Smooth muscle cell (in vitro differentiated cells): ENCODE measurements around the gene CINP. TPM values are rescaled to one million over a fixed set of nuclear protein-coding genes. Genes with fewer than 3 reads are reported as not detected.

ENCODE experiments used
- DNase-seq: peaks from one replicate; lab custom pipeline; 2025; ENCODE audit not compliant: unreplicated experiment; lab: John Stamatoyannopoulos, UW
- H2AFZ ChIP-seq: fragments of 200-600 bp; sonication (generic); 2 replicates; pipeline ENCODE4 v1.6.0; 2016; ENCODE audit warnings: antibody characterized with exemption, low read depth, mild to moderate bottlenecking
- H3F3A ChIP-seq: fragments of 200-600 bp; sonication (generic); 2 replicates; pipeline ENCODE4 v1.6.0; 2017; ENCODE audit warnings: antibody characterized with exemption, low read depth
- H3K27ac ChIP-seq: fragments of 200-600 bp; sonication (generic); 2 replicates; pipeline ENCODE4 v1.5.1; 2016; ENCODE audit warnings: low read depth, mild to moderate bottlenecking
- H3K27me3 ChIP-seq: fragments of 200-600 bp; sonication (generic); 2 replicates; pipeline ENCODE4 v1.6.1; 2016; ENCODE audit warnings: low read depth, mild to moderate bottlenecking
- H3K36me3 ChIP-seq: fragments of 200-600 bp; sonication (generic); 2 replicates; pipeline ENCODE4 v1.5.1; 2016; ENCODE audit warnings: low read depth
- H3K4me1 ChIP-seq: fragments of 200-600 bp; sonication (generic); 2 replicates; pipeline ENCODE4 v1.5.1; 2016; ENCODE audit warnings: low read depth
- H3K4me2 ChIP-seq: fragments of 200-600 bp; sonication (generic); 2 replicates; pipeline ENCODE4 v1.6.0; 2016; ENCODE audit warnings: mild to moderate bottlenecking
- H3K4me3 ChIP-seq: fragments of 200-600 bp; sonication (generic); 2 replicates; pipeline ENCODE4 v1.5.1; 2016; ENCODE audit warnings: mild to moderate bottlenecking
- H3K79me2 ChIP-seq: fragments of 200-600 bp; sonication (generic); 2 replicates; pipeline ENCODE4 v1.6.0; 2016; ENCODE audit warnings: low read depth, mild to moderate bottlenecking
- H3K9ac ChIP-seq: fragments of 200-600 bp; sonication (generic); 2 replicates; pipeline ENCODE4 v1.6.0; 2016; ENCODE audit warnings: low read depth
- H3K9me3 ChIP-seq: fragments of 200-600 bp; sonication (generic); replicated peaks from 2 replicates; pipeline ENCODE4 v1.5.1; 2016; ENCODE audit warnings: low read depth
- H4K20me1 ChIP-seq: fragments of 200-600 bp; sonication (generic); 2 replicates; pipeline ENCODE4 v1.6.0; 2016; ENCODE audit warnings: low read depth
- WGBS: methylation state at CpG from one replicate; pipeline ENCODE4 v1.1.7; 2016; ENCODE audit warnings: low lambda C conversion rate; 5-methylcytosine and 5-hydroxymethylcytosine counted together
- polyA plus RNA-seq: library from polyadenylated mRNA; unstranded; fragments of >200 nt; fragmentation: Nextera tagmentation; extraction: Ambion mirVana; gene quantifications from 2 replicates; pipeline ENCODE4 v1.2.1, GENCODE V29; 2016
- total RNA-seq: library from RNA; depleted of rRNA; stranded (reverse); fragments of >200 nt; gene quantifications from 2 replicates; pipeline ENCODE4 v1.2.3, GENCODE V29; 2014
- TF ChIP-seq, protein P1 (sequence below): fragments of 200-600 bp; sonication (generic); IDR thresholded peaks from 2 replicates; pipeline ENCODE4 v1.5.1; 2017; ENCODE audit warnings: borderline replicate concordance, mild to moderate bottlenecking, antibody characterized with exemption; ENCODE audit not compliant: insufficient read depth, poor library complexity, severe bottlenecking

CINP gene
- total and polyA plus RNA-seq, 2 experiments from 2014 or later: 36.5 to 43.6 TPM

DNA sequence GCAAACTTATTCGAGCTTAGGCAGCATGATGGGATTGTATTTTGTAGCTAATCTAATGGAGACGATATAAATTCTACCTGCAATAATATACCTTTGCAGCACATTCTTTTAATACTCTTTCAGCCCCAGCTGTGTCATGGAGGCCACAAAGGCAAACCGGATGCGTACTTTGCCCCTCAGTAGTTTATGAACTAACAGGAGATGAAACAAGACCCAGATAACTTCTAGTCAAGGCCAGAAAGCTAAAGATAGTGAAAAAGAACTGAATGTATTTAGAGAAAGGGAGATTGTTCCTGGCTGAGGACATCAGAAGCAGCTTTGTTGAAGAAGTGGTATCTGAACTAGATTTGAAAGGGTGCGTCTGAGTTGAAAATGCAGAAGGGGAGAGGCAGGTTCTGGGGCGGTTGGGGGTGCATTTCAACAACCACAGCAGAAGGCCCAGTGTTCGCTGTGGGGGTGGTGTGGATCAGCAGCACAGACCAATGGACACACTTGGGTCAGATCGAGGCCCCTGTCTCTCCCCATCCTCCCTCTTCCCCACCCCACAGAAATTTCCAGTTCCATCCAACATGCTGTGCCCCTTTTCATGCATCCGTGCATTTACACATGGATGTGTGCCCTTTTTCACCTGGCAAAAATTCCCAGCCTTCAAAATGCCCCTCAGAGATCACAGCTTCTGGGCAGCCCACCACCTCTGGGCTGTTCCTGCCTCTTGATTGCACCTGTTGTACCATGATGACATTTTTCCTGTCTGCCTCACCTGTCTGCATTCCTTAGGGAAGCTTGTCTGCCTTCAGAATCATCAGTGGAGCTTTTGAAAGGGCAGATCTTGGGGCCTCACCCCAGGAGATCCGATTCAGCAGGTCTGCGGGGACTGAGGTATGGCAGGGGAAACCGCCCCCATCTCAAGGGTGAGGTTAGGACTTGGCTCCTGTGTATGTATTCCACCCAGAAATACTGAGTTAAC, 41.0 kb downstream of the CINP start:
- H3K9me3 ChIP-seq: no peaks in the 10 kb centered on the region
- H3K4me2 ChIP-seq: no peak overlapping the region
- peaks cover 8% of the 10 kb centered on the region for H3K4me1 ChIP-seq
- WGBS: 93% methylated on average over 12 of the region's 12 CpGs
- H2AFZ ChIP-seq: no peak overlapping the region
- H3K27me3 ChIP-seq: no peaks in the 10 kb centered on the region
- H3K4me3 ChIP-seq: no peak overlapping the region
- peaks cover 4% of the 10 kb centered on the region for H3K79me2 ChIP-seq
- H3K36me3 ChIP-seq: no peaks in the 10 kb centered on the region
- no peak overlapping the region for H3K27ac ChIP-seq
- no peak overlapping the region for H3K9ac ChIP-seq
- no peak for DNase-seq
- H3F3A ChIP-seq: no peaks in the 10 kb centered on the region
- H4K20me1 ChIP-seq: no peaks in the 10 kb centered on the region
- TF ChIP-seq, protein P1, sequence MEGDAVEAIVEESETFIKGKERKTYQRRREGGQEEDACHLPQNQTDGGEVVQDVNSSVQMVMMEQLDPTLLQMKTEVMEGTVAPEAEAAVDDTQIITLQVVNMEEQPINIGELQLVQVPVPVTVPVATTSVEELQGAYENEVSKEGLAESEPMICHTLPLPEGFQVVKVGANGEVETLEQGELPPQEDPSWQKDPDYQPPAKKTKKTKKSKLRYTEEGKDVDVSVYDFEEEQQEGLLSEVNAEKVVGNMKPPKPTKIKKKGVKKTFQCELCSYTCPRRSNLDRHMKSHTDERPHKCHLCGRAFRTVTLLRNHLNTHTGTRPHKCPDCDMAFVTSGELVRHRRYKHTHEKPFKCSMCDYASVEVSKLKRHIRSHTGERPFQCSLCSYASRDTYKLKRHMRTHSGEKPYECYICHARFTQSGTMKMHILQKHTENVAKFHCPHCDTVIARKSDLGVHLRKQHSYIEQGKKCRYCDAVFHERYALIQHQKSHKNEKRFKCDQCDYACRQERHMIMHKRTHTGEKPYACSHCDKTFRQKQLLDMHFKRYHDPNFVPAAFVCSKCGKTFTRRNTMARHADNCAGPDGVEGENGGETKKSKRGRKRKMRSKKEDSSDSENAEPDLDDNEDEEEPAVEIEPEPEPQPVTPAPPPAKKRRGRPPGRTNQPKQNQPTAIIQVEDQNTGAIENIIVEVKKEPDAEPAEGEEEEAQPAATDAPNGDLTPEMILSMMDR: no peak

GRCh38 chr14:102320671-102321455, 41.8 kb downstream of the CINP start:
- H3K9ac ChIP-seq: peak overlapping the region; percentile 93
- TF ChIP-seq, protein P1: no peak
- peak overlapping the region; percentile 73 for H2AFZ ChIP-seq

GRCh38 chr14:102320033-102320660, 42.5 kb downstream of the CINP start:
- Histone ChIP-seq H3K9ac (peak overlapping the region; percentile 93), H4K20me1 (no peaks in the 10 kb centered on the region), H3K27me3 (no peaks in the 10 kb centered on the region), H3K4me3 (peak overlapping the region; percentile 88), H3K79me2 (peaks cover 4% of the 10 kb centered on the region), H2AFZ (peak overlapping the region; percentile 73), H3K9me3 (no peaks in the 10 kb centered on the region), H3K4me2 (peak overlapping the region; percentile 88), H3K36me3 (no peaks in the 10 kb centered on the region), H3K4me1 (peaks cover 17% of the 10 kb centered on the region), H3K27ac (peak overlapping the region; percentile 54), H3F3A (peaks cover 7% of the 10 kb centered on the region)
- no peak for DNase-seq
- TF ChIP-seq, protein P1: no peak
- 14% methylated on average over 23 of the region's 30 CpGs for WGBS

More at GRCh38 chr14:102320671-102321455, 41.8 kb downstream of the CINP start:
- Histone ChIP-seq H3F3A (peaks cover 7% of the 10 kb centered on the region), H3K4me3 (peak overlapping the region; percentile 88), H3K4me1 (peaks cover 16% of the 10 kb centered on the region), H3K27ac (peak overlapping the region; percentile 54), H3K4me2 (peak overlapping the region; percentile 88), H3K79me2 (peaks cover 4% of the 10 kb centered on the region), H3K9me3 (no peaks in the 10 kb centered on the region), H3K36me3 (no peaks in the 10 kb centered on the region), H4K20me1 (no peaks in the 10 kb centered on the region), H3K27me3 (no peaks in the 10 kb centered on the region)
- WGBS: 94% methylated on average over 17 of the region's 17 CpGs
- no peak for DNase-seq
